Left lung (tissue), 10 donors: ENCODE measurements around the gene SAMD1. TPM values are rescaled to one million over a fixed set of nuclear protein-coding genes. Genes with fewer than 3 reads are reported as not detected.

Source experiments
- ATAC-seq: fragments of 200-7000 bp; cut with Tn5 transposase; one replicate; pipeline ENCODE4 v1.9.1; 2020; ENCODE audit warnings: moderate library complexity
- DNase-seq, 4 donors: peaks; one replicate each; pipeline ENCODE4 v3.0.0-alpha.2; 2013 to 2020
- H3K27ac ChIP-seq, 2 donors: fragments of 200-600 bp; sonication (generic) in 1 of 2; one replicate each; pipeline versions ENCODE4 v1.5.0 to v1.8.0; 2020 to 2021
- H3K27me3 ChIP-seq, 2 donors: fragments of 200-600 bp; sonication (generic) in 1 of 2; one replicate each; pipeline versions ENCODE4 v1.5.0 to v1.8.0; 2020 to 2021
- H3K36me3 ChIP-seq, 2 donors: fragments of 200-600 bp; sonication (generic) in 1 of 2; one replicate each; pipeline versions ENCODE4 v1.5.0 to v1.8.0; 2020 to 2021
- H3K4me1 ChIP-seq, 2 donors: fragments of 200-600 bp; one replicate each; pipeline ENCODE4 v1.8.0; 2021
- H3K4me3 ChIP-seq, 2 donors: fragments of 200-600 bp; sonication (generic) in 1 of 2; one replicate each; pipeline versions ENCODE4 v1.5.0 to v1.8.0; 2020 to 2021; ENCODE audit warnings: mild to moderate bottlenecking in 1 of 2
- H3K9me3 ChIP-seq, 2 donors: fragments of 200-600 bp; sonication (generic) in 1 of 2; one replicate each; pipeline versions ENCODE4 v1.5.0 to v1.8.0; 2020 to 2021
- CTCF ChIP-seq, 2 donors: fragments of 200-600 bp; sonication (generic) in 1 of 2; IDR thresholded peaks; one replicate each; pipeline versions ENCODE4 v1.5.0 to v1.8.0; 2021; ENCODE audit warnings: antibody characterized with exemption in 2 of 2
- intact Hi-C, 2 donors: fragments of 100-400 bp; cut with DNase I; formaldehyde crosslinking; loops; one replicate each; pipeline versions ENCODE4 v1.11.2 to v1.14.2; 2022
- polyA plus RNA-seq, 6 donors: library from polyadenylated mRNA; unstranded; fragments of 120-200 nt; gene quantifications; one replicate each; pipeline ENCODE4 v1.2.1, GENCODE V29; 2013; ENCODE audit not compliant: insufficient read length in 6 of 6
- total RNA-seq, 2 donors: library from RNA; stranded (reverse); fragmentation: NEBNext Ultra II Directional; extraction: Animal tissue kit (Norgen Biotek cat#: 25700); gene quantifications; one replicate each; pipeline ENCODE4 v1.2.1, GENCODE V29; 2021
- donor health status: DM: no; HTN: yes; CAD: no.
- donor health status: DM: no; HTN: no; CAD: no.

SAMD1 gene
- total and polyA plus RNA-seq, 8 donors, result 37.8 to 56.9 (median 49.0) TPM

- H3K4me3 ChIP-seq, result no peak overlapping the region
- H3K27me3 ChIP-seq, result peaks cover 0 to 14% of the 10 kb centered on the region in 2 donors
- intact Hi-C loops, result no loop called here
- H3K9me3 ChIP-seq, result no peaks in the 10 kb centered on the region
- no peak for TF ChIP-seq CTCF (IDR thresholded peaks at IDR 0.05)
- ATAC-seq, result no peak
- no peak for DNase-seq
- no peaks in the 10 kb centered on the region for H3K36me3 ChIP-seq
- peaks cover 14 to 38% of the 10 kb centered on the region in 2 donors for H3K4me1 ChIP-seq
- no peak overlapping the region for H3K27ac ChIP-seq
These were observed 20.1 kb downstream of the SAMD1 start for GRCh38 chr19:14070268-14071050.

- no peaks in the 10 kb centered on the region for H3K36me3 ChIP-seq
- peaks cover 0 to 14% of the 10 kb centered on the region in 2 donors for H3K27me3 ChIP-seq
- TF ChIP-seq CTCF (IDR thresholded peaks at IDR 0.05), result no peak
- DNase-seq, result no peak
- no peak for ATAC-seq
- no peak overlapping the region for H3K4me3 ChIP-seq
- no peak overlapping the region for H3K27ac ChIP-seq
- intact Hi-C loops, result loop anchor here in 1 of 2 donors (10.0 kb wide), 1 partner anchor 181 kb away; no protein-coding TSS in a partner anchor
- no peaks in the 10 kb centered on the region for H3K9me3 ChIP-seq
- H3K4me1 ChIP-seq, result no peaks in the 10 kb centered on the region
These were observed 24.4 kb downstream of the SAMD1 start for GRCh38 chr19:14066134-14066533.

- no peak for DNase-seq
- peaks cover 11 to 44% of the 10 kb centered on the region in 2 donors for H3K27me3 ChIP-seq
- H3K9me3 ChIP-seq, result no peaks in the 10 kb centered on the region
- H3K4me3 ChIP-seq, result no peak overlapping the region
- peaks cover 0 to 13% of the 10 kb centered on the region in 2 donors for H3K4me1 ChIP-seq
- TF ChIP-seq CTCF (IDR thresholded peaks at IDR 0.05), result no peak
- ATAC-seq, result no peak
- H3K27ac ChIP-seq, result no peak overlapping the region
- H3K36me3 ChIP-seq, result no peaks in the 10 kb centered on the region
- intact Hi-C loops, result loop anchor here in 1 of 2 donors (10.0 kb wide), 1 partner anchor 178 kb away; no protein-coding TSS in a partner anchor
These were observed 27.4 kb downstream of the SAMD1 start for GRCh38 chr19:14063105-14063504.

- Histone ChIP-seq H3K36me3 (no peaks in the 10 kb centered on the region), H3K9me3 (no peaks in the 10 kb centered on the region), H3K4me3 (no peak overlapping the region), H3K27ac (no peak overlapping the region), H3K27me3 (peaks cover 11 to 50% of the 10 kb centered on the region in 2 donors), H3K4me1 (peaks cover 0 to 17% of the 10 kb centered on the region in 2 donors)
- DNase-seq (no peak), ATAC-seq (no peak)
- TF ChIP-seq CTCF (IDR thresholded peaks at IDR 0.05), result no peak
- intact Hi-C loops, result loop anchor here in 1 of 2 donors (10.0 kb wide), 1 partner anchor 178 kb away; no protein-coding TSS in a partner anchor
These were observed 28.0 kb downstream of the SAMD1 start for GRCh38 chr19:14062558-14062855.

GRCh38 chr19:14061751-14062557 is 28.6 kb downstream of the SAMD1 start, which contains the start of gene PALM3:
Gene PALM3 (minus strand): TSS chr19:14062076. CDS start chr19:14061980, 96 bp downstream.
- Histone ChIP-seq H3K4me3 (peak within 1 kb of the TSS in 1 of 2 donors; percentile 33), H3K27ac (no peak within 1 kb of the TSS), H3K4me1 (peaks cover 0 to 22% of the 10 kb centered on the region in 2 donors), H3K27me3 (peaks cover 11 to 56% of the 10 kb centered on the region in 2 donors), H3K9me3 (no peaks in the 10 kb centered on the region), H3K36me3 (no peaks in the 10 kb centered on the region)
- intact Hi-C loops, result loop anchor here in 1 of 2 donors (10.0 kb wide), 1 partner anchor 177 kb away; no protein-coding TSS in a partner anchor
- no peak for TF ChIP-seq CTCF (IDR thresholded peaks at IDR 0.05)
- peak; percentile 90 for ATAC-seq
- peak in 2 of 4 donors; percentile 59 to 73 for DNase-seq
